SU-DHL-6 (cell line): ENCODE data around the gene RANBP17.

Experiments
- H2AFZ ChIP-seq: fragments of 200-600 bp; sonication (generic); 2 replicates; pipeline ENCODE4 v1.6.1; 2014; ENCODE audit warnings: low read depth, mild to moderate bottlenecking, moderate library complexity, mixed read lengths, antibody characterized with exemption, low read length; ENCODE audit not compliant: severe bottlenecking
- H3F3A ChIP-seq: fragments of 200-600 bp; shearing (Covaris generic); 2 replicates; pipeline ENCODE4 v1.6.0; 2016; ENCODE audit warnings: antibody characterized with exemption, mild to moderate bottlenecking; ENCODE audit not compliant: insufficient read depth
- H3K27ac ChIP-seq: fragments of 200-600 bp; sonication (generic); 2 replicates; pipeline ENCODE4 v1.5.1; 2016; ENCODE audit warnings: low read depth, mild to moderate bottlenecking, low read length, moderate library complexity, mixed read lengths
- H3K27me3 ChIP-seq: fragments of 200-600 bp; sonication (generic), shearing (Covaris generic); 2 replicates; pipeline ENCODE4 v1.6.0; 2014; ENCODE audit warnings: mild to moderate bottlenecking, low read length
- H3K36me3 ChIP-seq: fragments of 200-600 bp; sonication (generic); 2 replicates; pipeline ENCODE4 v1.6.1; 2014; ENCODE audit warnings: mild to moderate bottlenecking, low read length, mixed read lengths
- H3K4me2 ChIP-seq: fragments of 300-600, 200-600 bp; shearing (Covaris generic), sonication (generic); 2 replicates; pipeline ENCODE4 v1.6.0; 2014; ENCODE audit warnings: low read length, low read depth, mild to moderate bottlenecking; ENCODE audit not compliant: poor library complexity, severe bottlenecking
- H3K4me3 ChIP-seq: fragments of 200-600 bp; sonication (generic); 2 replicates; pipeline ENCODE4 v1.5.1; 2014; ENCODE audit warnings: antibody characterized with exemption, low read length, mild to moderate bottlenecking, mixed read lengths; ENCODE audit not compliant: insufficient read depth, poor library complexity, severe bottlenecking
- H3K79me2 ChIP-seq: fragments of 200-600 bp; sonication (generic); 2 replicates; pipeline ENCODE4 v1.6.1; 2014; ENCODE audit warnings: mild to moderate bottlenecking, low read length, moderate library complexity; ENCODE audit not compliant: insufficient read depth
- H3K9ac ChIP-seq: fragments of 200-600 bp; sonication (generic); 2 replicates; pipeline ENCODE4 v1.7.0; 2014; ENCODE audit warnings: mild to moderate bottlenecking, low read length
- H3K9me2 ChIP-seq: fragments of 200-600 bp; sonication (generic); replicated peaks from 2 replicates; pipeline ENCODE4 v1.6.1; 2014; ENCODE audit warnings: low read length; ENCODE audit not compliant: insufficient read depth
- H3K9me3 ChIP-seq: fragments of 200-600 bp; sonication (generic); 2 replicates; pipeline ENCODE4 v1.6.1; 2014; ENCODE audit warnings: low read length, mixed read lengths; ENCODE audit not compliant: insufficient read depth
- H4K20me1 ChIP-seq: fragments of 200-600 bp; sonication (generic); 2 replicates; pipeline ENCODE4 v1.6.1; 2014; ENCODE audit warnings: low read depth, mild to moderate bottlenecking, antibody characterized with exemption, low read length, moderate library complexity, mixed read lengths
- CTCF ChIP-seq: fragments of 200-600 bp; sonication (generic); IDR thresholded peaks from one replicate; pipeline ENCODE4 v1.5.1; 2017; ENCODE audit warnings: antibody characterized with exemption, mild to moderate bottlenecking, low read length, moderate library complexity; ENCODE audit not compliant: insufficient read depth, poor library complexity, severe bottlenecking
- EZH2phosphoT487 ChIP-seq: fragments of 200-600 bp; sonication (generic), shearing (Covaris generic); conservative IDR thresholded peaks from 2 replicates; pipeline ENCODE4 v1.6.1; 2018; ENCODE audit warnings: mild to moderate bottlenecking, antibody characterized with exemption, low read length, moderate library complexity, mixed read lengths

RANBP17 gene

GRCh38 chr5:171306781-171307591 is 445.2 kb downstream of the RANBP17 start:
- no peaks in the 10 kb centered on the region for H3K9me3 ChIP-seq
- no peaks in the 10 kb centered on the region for H3K36me3 ChIP-seq
- no peak overlapping the region for H2AFZ ChIP-seq
- no peaks in the 10 kb centered on the region for H4K20me1 ChIP-seq
- no peaks in the 10 kb centered on the region for H3F3A ChIP-seq
- no peak overlapping the region for H3K27ac ChIP-seq
- no peaks in the 10 kb centered on the region for H3K79me2 ChIP-seq
- H3K4me3 ChIP-seq, result no peak overlapping the region
- no peaks in the 10 kb centered on the region for H3K9me2 ChIP-seq
- no peak overlapping the region for H3K4me2 ChIP-seq
- no peaks in the 10 kb centered on the region for H3K27me3 ChIP-seq
- no peak overlapping the region for H3K9ac ChIP-seq
- no peak for TF ChIP-seq EZH2phosphoT487
- no peak for TF ChIP-seq CTCF

GRCh38 chr5:171307789-171308452 is 446.1 kb downstream of the RANBP17 start:
- H3K4me3 ChIP-seq, result no peak overlapping the region
- no peak overlapping the region for H3K27ac ChIP-seq
- H2AFZ ChIP-seq, result no peak overlapping the region
- H3K9me2 ChIP-seq, result no peaks in the 10 kb centered on the region
- H3K36me3 ChIP-seq, result no peaks in the 10 kb centered on the region
- no peak overlapping the region for H3K9ac ChIP-seq
- no peaks in the 10 kb centered on the region for H3K9me3 ChIP-seq
- no peaks in the 10 kb centered on the region for H3K27me3 ChIP-seq
- TF ChIP-seq EZH2phosphoT487 (no peak), CTCF (no peak)
- no peaks in the 10 kb centered on the region for H3F3A ChIP-seq
- H3K4me2 ChIP-seq, result no peak overlapping the region
- no peaks in the 10 kb centered on the region for H4K20me1 ChIP-seq
- H3K79me2 ChIP-seq, result no peaks in the 10 kb centered on the region

- Histone ChIP-seq H3K9me2 (no peaks in the 10 kb centered on the region), H3K27me3 (no peaks in the 10 kb centered on the region), H2AFZ (no peak within 1 kb of the TSS), H4K20me1 (no peaks in the 10 kb centered on the region), H3K79me2 (no peaks in the 10 kb centered on the region), H3K9me3 (no peaks in the 10 kb centered on the region), H3K4me3 (no peak within 1 kb of the TSS), H3K9ac (no peak within 1 kb of the TSS), H3K27ac (no peak within 1 kb of the TSS), H3K4me2 (no peak within 1 kb of the TSS), H3F3A (no peaks in the 10 kb centered on the region), H3K36me3 (no peaks in the 10 kb centered on the region)
- no peak for TF ChIP-seq EZH2phosphoT487
Measured at GRCh38 chr5:171308453-171309275, 446.8 kb downstream of the RANBP17 start, which contains the start of gene TLX3. TLX3 (plus strand) TSS chr5:171309248; CDS start chr5:171309366, 118 bp downstream.
